ENCODE measurements around the gene PCCA. TPM values are rescaled to one million over a fixed set of nuclear protein-coding genes. Genes with fewer than 3 reads are reported as not detected.

The PCCA gene
- total and polyA plus RNA-seq, 2 experiments from 2014 or later = 41.9 to 46.6 TPM

DNA sequence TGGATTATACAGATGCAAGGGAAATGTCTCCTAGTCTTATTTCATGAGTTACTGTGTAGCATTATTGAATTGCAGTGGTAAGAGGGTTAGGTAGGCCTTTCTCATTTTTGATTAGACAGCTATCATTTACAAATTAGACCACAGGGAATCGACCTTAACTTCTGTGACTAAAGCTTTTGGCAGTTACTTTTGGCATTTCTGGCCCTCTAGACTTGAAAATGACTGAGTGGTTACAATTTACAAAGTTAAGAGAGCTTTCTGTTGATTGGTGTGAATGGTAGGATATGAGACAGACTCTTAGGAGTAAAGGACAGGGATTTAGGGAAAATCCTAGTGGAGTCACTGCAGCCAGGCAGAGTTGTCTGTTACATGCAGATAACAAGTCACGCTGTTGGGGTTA lies 413.6 kb downstream of the PCCA start (continued):
- TF ChIP-seq JUNB (IDR thresholded peaks at IDR 0.05; ENCODE audit: unreplicated experiment) = no peak
- TF ChIP-seq REST (IDR thresholded peaks at IDR 0.05; ENCODE audit: unreplicated experiment) = no peak
- TF ChIP-seq, protein P1, sequence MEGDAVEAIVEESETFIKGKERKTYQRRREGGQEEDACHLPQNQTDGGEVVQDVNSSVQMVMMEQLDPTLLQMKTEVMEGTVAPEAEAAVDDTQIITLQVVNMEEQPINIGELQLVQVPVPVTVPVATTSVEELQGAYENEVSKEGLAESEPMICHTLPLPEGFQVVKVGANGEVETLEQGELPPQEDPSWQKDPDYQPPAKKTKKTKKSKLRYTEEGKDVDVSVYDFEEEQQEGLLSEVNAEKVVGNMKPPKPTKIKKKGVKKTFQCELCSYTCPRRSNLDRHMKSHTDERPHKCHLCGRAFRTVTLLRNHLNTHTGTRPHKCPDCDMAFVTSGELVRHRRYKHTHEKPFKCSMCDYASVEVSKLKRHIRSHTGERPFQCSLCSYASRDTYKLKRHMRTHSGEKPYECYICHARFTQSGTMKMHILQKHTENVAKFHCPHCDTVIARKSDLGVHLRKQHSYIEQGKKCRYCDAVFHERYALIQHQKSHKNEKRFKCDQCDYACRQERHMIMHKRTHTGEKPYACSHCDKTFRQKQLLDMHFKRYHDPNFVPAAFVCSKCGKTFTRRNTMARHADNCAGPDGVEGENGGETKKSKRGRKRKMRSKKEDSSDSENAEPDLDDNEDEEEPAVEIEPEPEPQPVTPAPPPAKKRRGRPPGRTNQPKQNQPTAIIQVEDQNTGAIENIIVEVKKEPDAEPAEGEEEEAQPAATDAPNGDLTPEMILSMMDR (conservative IDR thresholded peaks at IDR 0.05; ENCODE audit: low read depth in 2 of 2) = no peak

GRCh38 chr13:100503622-100504021 lies 414.7 kb downstream of the PCCA start:
- no peaks in the 10 kb centered on the region for H3K79me2 ChIP-seq (replicated peaks; ENCODE audit: insufficient read depth)
- ATAC-seq = no peak
- H3K36me3 Mint-ChIP-seq (ENCODE audit: low read depth) = no peaks in the 10 kb centered on the region; the same call in 2 of the 3 replicates
- no peak overlapping the region for H3K4me3 ChIP-seq
- no peak for DNase-seq (ENCODE audit: low spot score)
- peaks cover 42% of the 10 kb centered on the region for H3K4me1 Mint-ChIP-seq
- peaks cover 27% of the 10 kb centered on the region for H3K4me1 ChIP-seq (ENCODE audit: insufficient read depth)
- H4K20me1 ChIP-seq (replicated peaks; ENCODE audit: insufficient read depth) = no peaks in the 10 kb centered on the region
- no peak overlapping the region for H3K27ac Mint-ChIP-seq
- H3K27me3 Mint-ChIP-seq (ENCODE audit: insufficient read depth, low read depth, poor library complexity) = peaks cover 3% of the 10 kb centered on the region
- no peaks in the 10 kb centered on the region for H3K9me2 ChIP-seq (ENCODE audit: insufficient read depth)
- H3K27ac ChIP-seq (ENCODE audit: low read depth) = no peak overlapping the region
- H3K4me3 Mint-ChIP-seq = no peak overlapping the region
- H3K27me3 ChIP-seq (ENCODE audit: insufficient read depth) = no peaks in the 10 kb centered on the region
- no peak overlapping the region for H2AFZ ChIP-seq
- no peaks in the 10 kb centered on the region for H3K36me3 ChIP-seq (ENCODE audit: insufficient read depth)
- no peak overlapping the region for H3K4me2 ChIP-seq
- H3F3A ChIP-seq (replicated peaks; ENCODE audit: low read depth) = no peaks in the 10 kb centered on the region; the same call in 1 of the 2 replicates
- no peaks in the 10 kb centered on the region for H3K9me3 Mint-ChIP-seq
- no peak for TF ChIP-seq ZNF462 (CRISPR knock-in tag; IDR thresholded peaks at IDR 0.05)
- no peak for TF ChIP-seq POLR2AphosphoS5 (IDR thresholded peaks at IDR 0.05; ENCODE audit: low read depth)
- no peak for TF ChIP-seq ETS1 (IDR thresholded peaks at IDR 0.05)
- no peak for TF ChIP-seq EZH2 (IDR thresholded peaks at IDR 0.05; ENCODE audit: low read depth, unreplicated experiment)
- no peak for TF ChIP-seq CREB1 (CRISPR knock-in tag; IDR thresholded peaks at IDR 0.05; ENCODE audit: low read depth)
- no peak for TF ChIP-seq STAT1 (IDR thresholded peaks at IDR 0.05; ENCODE audit: unreplicated experiment)
- TF ChIP-seq JUNB (IDR thresholded peaks at IDR 0.05; ENCODE audit: unreplicated experiment) = no peak
- no peak for TF ChIP-seq ZNF331 (CRISPR knock-in tag; IDR thresholded peaks at IDR 0.05; ENCODE audit: low read depth)

Data from GM23338 (cell line).